AG04449 (cell line): ENCODE data around the gene TRAK1.
"Not testable (repeated sequence)": the region's sequence is repeated elsewhere in the genome, so short reads cannot be mapped to it uniquely, and the experiment has no call there.

Experiments used
- CTCF ChIA-PET: fragments of 350-600 bp; formaldehyde crosslinking; extraction: SDS; loops from one replicate; lab custom pipeline; 2021; ENCODE audit warnings: antibody characterized with exemption; lab: Yijun Ruan, JAX
- POLR2A ChIA-PET: fragments of 400-600, 350-600 bp; formaldehyde crosslinking; extraction: SDS; loops from one replicate; lab custom pipeline; 2020; ENCODE audit warnings: antibody characterized with exemption, inconsistent platforms; lab: Yijun Ruan, JAX
- DNase-seq: peaks from one replicate; pipeline ENCODE4 v3.0.0-alpha.2; 2010; ENCODE audit warnings: low read depth, low spot score
- H3K4me3 ChIP-seq: 2 replicates; pipeline ENCODE4 v1.5.1; 2011; ENCODE audit warnings: low read depth, mild to moderate bottlenecking, control low read depth, low read length
- TF ChIP-seq, protein P1 (sequence below): IDR thresholded peaks from one replicate; pipeline ENCODE4 v1.5.1; 2011; ENCODE audit warnings: mild to moderate bottlenecking, moderate library complexity, low read length, control low read depth, inconsistent platforms; ENCODE audit not compliant: insufficient read depth; ENCODE audit errors: missing control alignments

The TRAK1 gene

DNA sequence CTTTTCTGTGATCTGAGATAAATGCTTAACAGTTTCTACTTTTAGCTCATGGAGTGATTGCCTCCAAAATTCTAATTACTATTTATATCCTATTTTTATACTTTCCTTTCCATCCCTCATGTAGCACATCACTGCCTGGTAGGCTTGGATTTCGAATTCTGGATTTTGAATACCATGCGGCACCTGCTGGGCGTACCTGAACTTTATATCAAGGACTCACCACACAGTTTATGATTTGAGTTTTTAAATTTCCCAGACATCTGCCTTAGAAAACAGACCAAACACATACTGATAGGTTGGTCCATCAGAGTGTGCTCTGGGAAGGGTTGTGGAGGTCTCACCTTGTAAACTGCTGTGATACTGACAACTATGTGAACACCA lies 6.4 kb downstream of the TRAK1 start:
- no peak for DNase-seq
- TF ChIP-seq, protein P1, sequence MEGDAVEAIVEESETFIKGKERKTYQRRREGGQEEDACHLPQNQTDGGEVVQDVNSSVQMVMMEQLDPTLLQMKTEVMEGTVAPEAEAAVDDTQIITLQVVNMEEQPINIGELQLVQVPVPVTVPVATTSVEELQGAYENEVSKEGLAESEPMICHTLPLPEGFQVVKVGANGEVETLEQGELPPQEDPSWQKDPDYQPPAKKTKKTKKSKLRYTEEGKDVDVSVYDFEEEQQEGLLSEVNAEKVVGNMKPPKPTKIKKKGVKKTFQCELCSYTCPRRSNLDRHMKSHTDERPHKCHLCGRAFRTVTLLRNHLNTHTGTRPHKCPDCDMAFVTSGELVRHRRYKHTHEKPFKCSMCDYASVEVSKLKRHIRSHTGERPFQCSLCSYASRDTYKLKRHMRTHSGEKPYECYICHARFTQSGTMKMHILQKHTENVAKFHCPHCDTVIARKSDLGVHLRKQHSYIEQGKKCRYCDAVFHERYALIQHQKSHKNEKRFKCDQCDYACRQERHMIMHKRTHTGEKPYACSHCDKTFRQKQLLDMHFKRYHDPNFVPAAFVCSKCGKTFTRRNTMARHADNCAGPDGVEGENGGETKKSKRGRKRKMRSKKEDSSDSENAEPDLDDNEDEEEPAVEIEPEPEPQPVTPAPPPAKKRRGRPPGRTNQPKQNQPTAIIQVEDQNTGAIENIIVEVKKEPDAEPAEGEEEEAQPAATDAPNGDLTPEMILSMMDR: no peak
- POLR2A ChIA-PET: no interaction called here
- CTCF ChIA-PET: interaction anchor here (0.7 to 7.1 kb wide), 11 partner anchors 13 to 200 kb away, joined by 3 to 160 read pairs (median 30); no protein-coding TSS in a partner anchor
- no peak overlapping the region for H3K4me3 ChIP-seq

GRCh38 chr3:42098171-42098570 lies 7.0 kb downstream of the TRAK1 start:
- TF ChIP-seq, protein P1: no peak
- ChIA-PET CTCF (interaction anchor here (0.7 to 7.1 kb wide), 24 partner anchors 10 to 290 kb away, joined by 3 to 160 read pairs (median 20); no protein-coding TSS in a partner anchor), POLR2A (no interaction called here)
- DNase-seq: no peak
- H3K4me3 ChIP-seq: no peak overlapping the region

- no peak for DNase-seq
- no peak overlapping the region for H3K4me3 ChIP-seq
- TF ChIP-seq, protein P1: no peak
- CTCF ChIA-PET: interaction anchor here (0.6 to 7.1 kb wide), 57 partner anchors 8 to 1770 kb away, joined by 3 to 160 read pairs (median 7); partner anchors contain the start of genes TRAK1, ULK4 and ZNF621
- POLR2A ChIA-PET: interaction anchor here (0.6 kb wide), 1 partner anchor 99 kb away, joined by 3 read pairs; no protein-coding TSS in a partner anchor
Observed at GRCh38 chr3:42099020-42099765, 8.0 kb downstream of the TRAK1 start.

GRCh38 chr3:42101048-42101447 lies 9.9 kb downstream of the TRAK1 start:
- POLR2A ChIA-PET: interaction anchor here (0.7 kb wide), 1 partner anchor 17 kb away, joined by 3 read pairs; no protein-coding TSS in a partner anchor
- TF ChIP-seq, protein P1: no peak
- peak; percentile 60 for DNase-seq
- CTCF ChIA-PET: interaction anchor here (0.7 to 7.1 kb wide), 37 partner anchors 7 to 218 kb away, joined by 3 to 160 read pairs (median 12); partner anchors contain the start of genes TRAK1 and ULK4
- no peak overlapping the region for H3K4me3 ChIP-seq

DNA sequence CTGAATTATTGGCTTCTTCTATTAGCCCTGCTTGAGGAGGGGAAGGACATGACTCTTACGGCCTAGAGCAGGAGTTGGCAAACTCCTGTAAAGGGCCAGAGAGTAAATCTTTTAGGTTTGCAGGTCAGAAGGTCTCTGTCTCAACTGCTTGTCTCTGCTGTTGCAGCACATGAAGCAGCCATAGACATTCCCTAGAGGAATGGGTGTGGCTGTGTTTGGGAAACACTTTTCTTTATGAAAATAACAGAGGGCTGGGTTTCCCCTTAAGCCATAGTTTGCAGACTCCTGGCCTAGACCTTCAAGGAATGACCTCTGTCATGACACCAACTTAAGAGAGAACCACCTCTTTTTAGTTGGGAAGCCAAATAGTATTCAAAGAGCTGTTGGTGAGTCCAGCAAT lies 10.3 kb downstream of the TRAK1 start:
- TF ChIP-seq, protein P1: no peak
- no peak overlapping the region for H3K4me3 ChIP-seq
- POLR2A ChIA-PET: interaction anchor here (0.7 kb wide), 1 partner anchor 16 kb away, joined by 3 read pairs; no protein-coding TSS in a partner anchor
- CTCF ChIA-PET: interaction anchor here (0.9 to 7.1 kb wide), 20 partner anchors 10 to 210 kb away, joined by 4 to 160 read pairs (median 22); partner anchors contain the start of genes TRAK1 and ULK4
- no peak for DNase-seq

- ChIA-PET CTCF (interaction anchor here (5.7 to 7.1 kb wide), 5 partner anchors 16 to 205 kb away, joined by 28 to 160 read pairs (median 52); no protein-coding TSS in a partner anchor), POLR2A (no interaction called here)
- no peak overlapping the region for H3K4me3 ChIP-seq
- TF ChIP-seq, protein P1: no peak
- no peak for DNase-seq
Observed at GRCh38 chr3:42102571-42102970, 11.4 kb downstream of the TRAK1 start.

GRCh38 chr3:42103921-42104665 lies 12.9 kb downstream of the TRAK1 start:
- DNase-seq, H3K4me3 ChIP-seq, POLR2A ChIA-PET: not testable (repeated sequence)
- CTCF ChIA-PET: interaction anchor here (1.1 to 6.6 kb wide), 3 partner anchors 85 to 106 kb away, joined by 3 to 52 read pairs (median 3); no protein-coding TSS in a partner anchor

GRCh38 chr3:42105994-42106393 lies 14.8 kb downstream of the TRAK1 start:
- POLR2A ChIA-PET, H3K4me3 ChIP-seq, DNase-seq, CTCF ChIA-PET: not testable (repeated sequence)
